ENCODE measurements around the gene CFAP410.

- TF ChIP-seq CTCF (IDR thresholded peaks at IDR 0.05) (no peak), POLR2A (IDR thresholded peaks at IDR 0.05) (no peak)
Measured at GRCh38 chr21:44315691-44316203, 23.4 kb downstream of the CFAP410 start.

Data from vagina (tissue), 2 donors.